CD8-positive, alpha-beta memory T cell (primary cell): ENCODE results near the gene AMDHD1. TPM values are rescaled to one million over a fixed set of nuclear protein-coding genes. Genes with fewer than 3 reads are reported as not detected.

Source experiments
- CTCF ChIA-PET: fragments of 350-600 bp; sonication (Branson Sonifier 250); formaldehyde crosslinking; loops from one replicate; lab custom pipeline; 2021; ENCODE audit warnings: antibody characterized with exemption; lab: Charles Lee
- POLR2A ChIA-PET: fragments of 350-600 bp; sonication (Branson Sonifier 250); formaldehyde crosslinking; loops from one replicate; lab custom pipeline; 2021; ENCODE audit warnings: antibody characterized with exemption; lab: Charles Lee
- DNase-seq, 5 donors: peaks; one replicate each; pipeline versions ENCODE4 v3.0.0 to v3.0.0-alpha.2; 2020 to 2022; ENCODE audit warnings: mixed read lengths in 1 of 5
- H3K27ac ChIP-seq: one replicate; pipeline ENCODE4 v1.7.0; 2013; ENCODE audit warnings: low read depth, mild to moderate bottlenecking, low read length, moderate library complexity
- H3K27me3 ChIP-seq: 2 replicates; pipeline ENCODE4 v1.7.0; 2013; ENCODE audit warnings: low read length, mild to moderate bottlenecking; ENCODE audit not compliant: insufficient read depth, poor library complexity, severe bottlenecking
- H3K36me3 ChIP-seq: 2 replicates; pipeline ENCODE4 v1.7.0; 2013; ENCODE audit warnings: mild to moderate bottlenecking, low read length, moderate library complexity; ENCODE audit not compliant: insufficient read depth
- H3K4me1 ChIP-seq: 2 replicates; pipeline ENCODE4 v1.7.0; 2013; ENCODE audit warnings: mild to moderate bottlenecking, low read length, moderate library complexity; ENCODE audit not compliant: insufficient read depth
- H3K4me3 ChIP-seq: 2 replicates; pipeline ENCODE4 v1.7.0; 2013; ENCODE audit warnings: mild to moderate bottlenecking, low read length
- H3K9me3 ChIP-seq: 2 replicates; pipeline ENCODE4 v1.7.0; 2013; ENCODE audit warnings: mild to moderate bottlenecking, low read length
- H3K27ac Mint-ChIP-seq, 8 donors: one replicate each; pipeline ENCODE4 v1.8.0; 2020 to 2021; ENCODE audit warnings: mixed read lengths in 8 of 8, mild to moderate bottlenecking in 6 of 8, inconsistent platforms in 3 of 8, moderate library complexity in 3 of 8
- H3K27me3 Mint-ChIP-seq, 2 donors: one replicate each; pipeline ENCODE4 v1.8.0; 2020 to 2021; ENCODE audit warnings: mixed read lengths in 2 of 2, mild to moderate bottlenecking in 1 of 2, moderate library complexity in 1 of 2
- H3K36me3 Mint-ChIP-seq, 3 donors: one replicate each; pipeline ENCODE4 v1.8.0; 2020 to 2021; ENCODE audit warnings: mixed read lengths in 3 of 3, inconsistent platforms in 1 of 3, mild to moderate bottlenecking in 1 of 3
- H3K4me1 Mint-ChIP-seq, 3 donors: one replicate each; pipeline ENCODE4 v1.8.0; 2020 to 2021; ENCODE audit warnings: mixed read lengths in 3 of 3, inconsistent platforms in 1 of 3, mild to moderate bottlenecking in 1 of 3
- H3K4me3 Mint-ChIP-seq, 7 donors: one replicate each; pipeline ENCODE4 v1.8.0; 2020 to 2021; ENCODE audit warnings: mixed read lengths in 7 of 7, mild to moderate bottlenecking in 6 of 7, moderate library complexity in 4 of 7, inconsistent platforms in 2 of 7
- H3K9me3 Mint-ChIP-seq, 5 donors: one replicate each; pipeline ENCODE4 v1.8.0; 2020 to 2022; ENCODE audit warnings: mixed read lengths in 5 of 5, mild to moderate bottlenecking in 3 of 5, moderate library complexity in 2 of 5, inconsistent platforms in 1 of 5
- polyA plus RNA-seq: library from polyadenylated mRNA; unstranded; fragments of 300-500 nt; fragmentation: Illumina TruSeq; gene quantifications from one replicate; pipeline ENCODE4 v1.2.3, GENCODE V29; 2021
- total RNA-seq, 2 experiments: library from RNA; stranded (reverse); gene quantifications; one replicate each; pipeline ENCODE4 v1.2.3, GENCODE V29; 2021

Gene AMDHD1
- total and polyA plus RNA-seq, 3 experiments from 2014 or later = 0.68 to 2.1 (median 2.0) TPM

DNA sequence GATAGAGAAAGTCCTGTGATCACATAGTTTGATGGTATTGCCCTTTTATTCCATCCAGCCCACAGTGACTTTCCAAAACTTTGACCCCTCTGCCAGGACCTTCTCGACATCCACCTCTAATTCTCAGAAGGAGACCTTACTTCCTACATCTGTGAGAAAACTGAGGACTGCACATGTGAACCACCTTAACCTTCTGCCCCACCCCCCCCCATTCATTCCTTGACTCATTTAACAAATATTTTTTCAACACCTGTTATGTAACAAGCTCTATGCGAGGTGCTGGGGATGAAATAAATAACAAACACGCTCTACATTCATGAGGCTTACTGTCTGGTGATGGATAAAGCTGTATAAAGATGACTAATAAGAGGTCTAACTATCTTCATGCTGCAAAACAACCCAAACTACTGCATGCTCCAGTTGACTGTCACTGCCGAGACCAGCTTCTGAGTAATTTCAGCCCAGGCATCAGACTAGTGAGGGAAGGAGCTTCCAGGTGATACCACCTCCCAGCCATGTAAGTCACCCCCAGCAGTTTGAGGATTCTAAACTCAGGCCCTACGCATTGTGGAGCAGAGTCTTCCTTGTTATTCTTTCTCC is 54.9 kb downstream of the AMDHD1 start:
- Histone ChIP-seq H3K4me1 (no peaks in the 10 kb centered on the region), H3K36me3 (no peaks in the 10 kb centered on the region), H3K27ac (no peak overlapping the region), H3K4me3 (no peak overlapping the region), H3K9me3 (no peaks in the 10 kb centered on the region), H3K27me3 (no peaks in the 10 kb centered on the region)
- Mint-ChIP-seq H3K9me3 (no peaks in the 10 kb centered on the region), H3K27ac (no peak overlapping the region), H3K4me3 (no peak overlapping the region), H3K4me1 (peaks cover 2 to 6% (median 3%) of the 10 kb centered on the region in 3 donors), H3K36me3 (peaks cover 3 to 22% (median 12%) of the 10 kb centered on the region in 3 donors), H3K27me3 (no peaks in the 10 kb centered on the region)
- ChIA-PET POLR2A (interaction anchor here (0.9 to 1.2 kb wide), 2 partner anchors 55 to 80 kb away, joined by 4 read pairs; partner anchors contain the start of genes AMDHD1 and CCDC38), CTCF (interaction anchor here (0.8 to 3.9 kb wide), 13 partner anchors 9 to 518 kb away, joined by 3 to 59 read pairs (median 4); partner anchors contain the start of genes AMDHD1 and CCDC38)
- DNase-seq = no peak

GRCh38 chr12:95998611-95999286 is 55.6 kb downstream of the AMDHD1 start:
- no peaks in the 10 kb centered on the region for H3K27me3 Mint-ChIP-seq
- peaks cover 2 to 6% (median 3%) of the 10 kb centered on the region in 3 donors for H3K4me1 Mint-ChIP-seq
- Histone ChIP-seq H3K27me3 (no peaks in the 10 kb centered on the region), H3K4me1 (no peaks in the 10 kb centered on the region), H3K27ac (no peak overlapping the region), H3K9me3 (no peaks in the 10 kb centered on the region), H3K4me3 (no peak overlapping the region), H3K36me3 (no peaks in the 10 kb centered on the region)
- ChIA-PET POLR2A (interaction anchor here (0.9 to 1.2 kb wide), 2 partner anchors 56 to 80 kb away, joined by 4 read pairs; partner anchors contain the start of genes AMDHD1 and CCDC38), CTCF (interaction anchor here (0.8 to 3.9 kb wide), 14 partner anchors 10 to 517 kb away, joined by 3 to 59 read pairs (median 4); partner anchors contain the start of genes AMDHD1 and CCDC38)
- DNase-seq = peak; percentile 9 to 61 (median 48)
- H3K4me3 Mint-ChIP-seq = no peak overlapping the region
- no peaks in the 10 kb centered on the region for H3K9me3 Mint-ChIP-seq
- H3K27ac Mint-ChIP-seq = peak overlapping the region in 3 of 8 donors; percentile 12 to 77 (median 72)
- H3K36me3 Mint-ChIP-seq = peaks cover 3 to 28% (median 13%) of the 10 kb centered on the region in 3 donors

DNA sequence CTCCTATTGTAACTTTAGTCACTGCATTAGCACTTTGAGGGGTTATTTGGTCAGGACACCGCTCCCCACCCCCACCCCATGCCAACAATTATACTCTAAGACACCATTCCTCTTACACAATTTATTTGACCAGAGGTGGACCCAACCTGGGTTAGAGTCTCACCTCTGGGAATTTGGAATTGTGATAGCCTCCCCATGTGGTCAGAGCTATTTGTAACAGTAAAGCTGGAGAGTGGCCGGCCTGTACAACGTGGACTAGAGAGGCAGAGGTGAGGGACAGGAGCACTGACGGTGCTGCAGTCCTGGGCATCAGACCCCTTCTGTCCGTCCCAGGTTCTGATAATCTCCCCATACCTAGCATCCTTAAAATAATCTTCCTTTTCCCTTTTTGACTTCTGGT is 56.4 kb downstream of the AMDHD1 start:
- Mint-ChIP-seq H3K4me1 (peaks cover 2 to 6% (median 3%) of the 10 kb centered on the region in 3 donors), H3K9me3 (no peaks in the 10 kb centered on the region), H3K36me3 (peaks cover 3 to 33% (median 13%) of the 10 kb centered on the region in 3 donors), H3K27me3 (no peaks in the 10 kb centered on the region), H3K4me3 (no peak overlapping the region), H3K27ac (no peak overlapping the region)
- no peaks in the 10 kb centered on the region for H3K9me3 ChIP-seq
- no peak overlapping the region for H3K27ac ChIP-seq
- no peak for DNase-seq
- no peaks in the 10 kb centered on the region for H3K36me3 ChIP-seq
- ChIA-PET POLR2A (no interaction called here), CTCF (interaction anchor here (0.8 to 3.9 kb wide), 9 partner anchors 10 to 596 kb away, joined by 3 to 59 read pairs (median 7); partner anchors contain the start of genes AMDHD1 and CCDC38)
- no peaks in the 10 kb centered on the region for H3K27me3 ChIP-seq
- H3K4me1 ChIP-seq = no peaks in the 10 kb centered on the region
- H3K4me3 ChIP-seq = no peak overlapping the region

DNA sequence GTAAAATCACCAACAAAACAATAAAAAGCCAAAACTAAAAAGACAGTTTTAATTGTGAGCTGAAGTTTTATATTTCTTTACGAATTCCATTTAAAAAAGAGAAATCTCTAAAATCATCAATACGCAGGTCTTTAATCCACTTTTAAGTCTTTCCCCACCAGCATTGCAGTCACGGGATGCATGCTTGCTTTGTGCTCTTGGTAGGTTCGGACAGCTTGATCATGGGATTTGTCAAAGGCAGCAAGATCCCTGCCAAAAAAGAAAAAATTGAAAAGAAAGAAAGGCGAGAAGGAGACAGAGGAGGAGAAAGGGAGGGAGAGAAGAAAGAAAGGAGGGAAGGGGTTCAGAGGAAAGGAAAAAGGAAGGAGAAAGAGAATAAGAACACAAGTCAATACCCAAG is 57.7 kb downstream of the AMDHD1 start:
- Histone ChIP-seq H3K4me1 (no peaks in the 10 kb centered on the region), H3K4me3 (no peak overlapping the region), H3K27me3 (no peaks in the 10 kb centered on the region), H3K36me3 (peaks cover 10% of the 10 kb centered on the region), H3K9me3 (no peaks in the 10 kb centered on the region), H3K27ac (no peak overlapping the region)
- DNase-seq = no peak
- no peaks in the 10 kb centered on the region for H3K27me3 Mint-ChIP-seq
- H3K4me3 Mint-ChIP-seq = no peak overlapping the region
- H3K9me3 Mint-ChIP-seq = no peaks in the 10 kb centered on the region
- ChIA-PET CTCF (interaction anchor here (0.8 to 3.9 kb wide), 5 partner anchors 11 to 214 kb away, joined by 3 to 59 read pairs (median 4); partner anchors contain the start of gene CCDC38), POLR2A (no interaction called here)
- peaks cover 2 to 6% (median 3%) of the 10 kb centered on the region in 3 donors for H3K4me1 Mint-ChIP-seq
- H3K36me3 Mint-ChIP-seq = peaks cover 3 to 44% (median 19%) of the 10 kb centered on the region in 3 donors
- H3K27ac Mint-ChIP-seq = peak overlapping the region in 4 of 8 donors; percentile 10 to 80 (median 40)

- no peaks in the 10 kb centered on the region for H3K4me1 Mint-ChIP-seq
- Histone ChIP-seq H3K4me1 (no peaks in the 10 kb centered on the region), H3K27me3 (no peaks in the 10 kb centered on the region), H3K36me3 (peaks cover 26% of the 10 kb centered on the region), H3K27ac (no peak overlapping the region), H3K4me3 (no peak overlapping the region), H3K9me3 (no peaks in the 10 kb centered on the region)
- no peak overlapping the region for H3K4me3 Mint-ChIP-seq
- no peaks in the 10 kb centered on the region for H3K9me3 Mint-ChIP-seq
- H3K27me3 Mint-ChIP-seq = no peaks in the 10 kb centered on the region
- peaks cover 0 to 80% (median 32%) of the 10 kb centered on the region in 3 donors for H3K36me3 Mint-ChIP-seq
- H3K27ac Mint-ChIP-seq = no peak overlapping the region
- CTCF ChIA-PET = no interaction called here
- POLR2A ChIA-PET = no interaction called here
- no peak for DNase-seq
Observed at GRCh38 chr12:96006727-96007126, 63.6 kb downstream of the AMDHD1 start.

DNA sequence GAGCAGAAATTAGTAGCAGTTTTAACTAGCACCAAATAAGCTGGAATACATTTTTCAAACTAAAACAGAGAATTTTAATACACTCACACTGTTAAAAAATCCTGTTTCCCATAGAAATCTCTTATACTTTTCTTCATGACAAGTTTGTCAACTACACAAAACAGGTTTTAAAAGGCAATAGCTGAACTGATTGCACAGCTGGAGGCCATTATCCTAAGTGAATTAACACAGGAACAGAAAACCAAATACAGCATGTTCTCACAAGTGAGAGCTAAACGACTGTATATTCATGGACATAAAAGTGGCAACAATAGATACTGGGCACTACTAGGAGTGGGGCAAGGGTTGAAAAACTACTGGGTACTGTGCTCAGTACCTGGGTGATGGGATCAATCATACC is 64.6 kb downstream of the AMDHD1 start:
- no peaks in the 10 kb centered on the region for H3K9me3 ChIP-seq
- ChIA-PET POLR2A (no interaction called here), CTCF (interaction anchor here (1.2 kb wide), 1 partner anchor 20 kb away, joined by 3 read pairs; no protein-coding TSS in a partner anchor)

GRCh38 chr12:96014943-96015599 is 71.9 kb downstream of the AMDHD1 start:
- H3K27me3 Mint-ChIP-seq = no peaks in the 10 kb centered on the region
- ChIA-PET CTCF (interaction anchor here (1.6 kb wide), 1 partner anchor 200 kb away, joined by 4 read pairs; no protein-coding TSS in a partner anchor), POLR2A (no interaction called here)
- Histone ChIP-seq H3K4me3 (no peak overlapping the region), H3K36me3 (peaks cover 24% of the 10 kb centered on the region), H3K9me3 (no peaks in the 10 kb centered on the region), H3K4me1 (no peaks in the 10 kb centered on the region), H3K27ac (no peak overlapping the region), H3K27me3 (no peaks in the 10 kb centered on the region)
- H3K27ac Mint-ChIP-seq = no peak overlapping the region
- no peaks in the 10 kb centered on the region for H3K9me3 Mint-ChIP-seq
- DNase-seq = no peak
- H3K4me1 Mint-ChIP-seq = no peaks in the 10 kb centered on the region
- peaks cover 9 to 82% (median 27%) of the 10 kb centered on the region in 3 donors for H3K36me3 Mint-ChIP-seq
- no peak overlapping the region for H3K4me3 Mint-ChIP-seq

More for the DNA sequence above, 64.6 kb downstream of the AMDHD1 start:
- no peak overlapping the region for H3K4me3 Mint-ChIP-seq
- no peaks in the 10 kb centered on the region for H3K4me1 ChIP-seq
- H3K27ac ChIP-seq = no peak overlapping the region
- no peaks in the 10 kb centered on the region for H3K4me1 Mint-ChIP-seq
- peaks cover 26% of the 10 kb centered on the region for H3K36me3 ChIP-seq
- no peak overlapping the region for H3K27ac Mint-ChIP-seq
- H3K4me3 ChIP-seq = no peak overlapping the region
- DNase-seq = no peak
- no peaks in the 10 kb centered on the region for H3K27me3 ChIP-seq
- no peaks in the 10 kb centered on the region for H3K9me3 Mint-ChIP-seq
- no peaks in the 10 kb centered on the region for H3K27me3 Mint-ChIP-seq
- peaks cover 4 to 85% (median 33%) of the 10 kb centered on the region in 3 donors for H3K36me3 Mint-ChIP-seq
